K562 (cell line): ENCODE results near the gene ZFY. TPM values are rescaled to one million over a fixed set of nuclear protein-coding genes. Genes with fewer than 3 reads are reported as not detected.

ENCODE experiments used
- CEBPZ ChIP-seq: fragments of 150-350 bp; IDR thresholded peaks from 2 replicates; pipeline ENCODE4 v1.6.1; 2014; ENCODE audit warnings: low read depth, mild to moderate bottlenecking, low read length, borderline replicate concordance
- ELK1 ChIP-seq: sonication (generic); formaldehyde crosslinking; IDR thresholded peaks from 2 replicates; pipeline ENCODE4 v1.8.1; 2022; ENCODE audit warnings: missing genetic modification reagents
- FOXP1 ChIP-seq: sonication (generic); formaldehyde crosslinking; IDR thresholded peaks from 2 replicates; pipeline ENCODE4 v1.8.0; 2022; ENCODE audit warnings: mild to moderate bottlenecking, missing genetic modification reagents
- GTF3C2 ChIP-seq: IDR thresholded peaks from 3 replicates; pipeline ENCODE4 v1.6.1; 2011; ENCODE audit warnings: borderline replicate concordance, mild to moderate bottlenecking, moderate library complexity; ENCODE audit not compliant: insufficient read length; ENCODE audit errors: extremely low read depth
- MAFG ChIP-seq: fragments of 450-650 bp; conservative IDR thresholded peaks from 2 replicates; pipeline ENCODE4 v1.6.1; 2016; ENCODE audit warnings: missing genetic modification characterization, missing compliant biosample characterization
- SIRT6 ChIP-seq: IDR thresholded peaks from one replicate; pipeline ENCODE4 v1.6.1; 2012; ENCODE audit warnings: low read depth, mild to moderate bottlenecking, control low read depth, inconsistent platforms, low read length, moderate library complexity
- SP1 ChIP-seq: sonication (generic); formaldehyde crosslinking; IDR thresholded peaks from 2 replicates; pipeline ENCODE4 v1.8.1; 2022; ENCODE audit warnings: mild to moderate bottlenecking, missing genetic modification reagents
- SRSF1 ChIP-seq: fragments of 200-400 bp; formaldehyde crosslinking; IDR thresholded peaks from 2 replicates; pipeline ENCODE4 v1.6.1; 2017; ENCODE audit warnings: mild to moderate bottlenecking, low read depth, low read length, moderate library complexity
- TBP ChIP-seq: optimal IDR thresholded peaks from 2 replicates; pipeline ENCODE3; 2011; ENCODE audit warnings: low read depth, low read length, improper control_type of control experiment
- polyA plus RNA-seq, 8 experiments: library from polyadenylated mRNA; depleted of rRNA in 4 of 8; stranded (reverse) in 5 of 8; unstranded in 3 of 8; fragments of >200 nt; fragmentation: Nextera tagmentation in 2 of 8; fragmentation: Illumina TruSeq in 1 of 8; extraction: Ambion mirVana in 2 of 8; extraction: Trizol in 1 of 8; gene quantifications; 2 replicates each; pipeline versions ENCODE4 v1.2.1 to v1.2.3, GENCODE V29; 2011 to 2014; ENCODE audit warnings: inconsistent platforms in 1 of 8, missing spikeins in 1 of 8
- total RNA-seq, 7 experiments: library from RNA; depleted of rRNA in 6 of 7; stranded (reverse); fragments of >200 nt in 6 of 7; fragmentation: Illumina TruSeq in 2 of 7; extraction: Trizol in 2 of 7; gene quantifications; 2 replicates each; pipeline versions ENCODE4 v1.2.1 to v1.2.3, GENCODE V29; 2011 to 2021; ENCODE audit warnings: low replicate concordance in 1 of 7

ZFY gene
- total and polyA plus RNA-seq, 9 of the 15 experiments (the other 6 are each of a cell fraction or from before 2014, with no cell fraction given) = not detected

- no peak for TF ChIP-seq CEBPZ
- no peak for TF ChIP-seq ELK1 (CRISPR knock-in tag)
- no peak for TF ChIP-seq MAFG (tag)
- no peak for TF ChIP-seq SRSF1
- TF ChIP-seq FOXP1 (CRISPR knock-in tag) = no peak
- TF ChIP-seq SIRT6 = no peak
- TF ChIP-seq TBP = no peak
- TF ChIP-seq SP1 (CRISPR knock-in tag) = no peak
- TF ChIP-seq GTF3C2 = no peak
Observed at GRCh38 chrY:2952912-2953311, 17.7 kb downstream of the ZFY start (continued).
